Stimulated activated CD4-positive, alpha-beta T cell treated with anti-CD3 and anti-CD28 coated beads, Interleukin-4, amount 100 ng/mL, for 1 hour (primary cell): Measurements from ENCODE around the gene APOE.
A peak's percentile ranks its signal among the peaks of the same experiment; 100 is the strongest.
"Not testable (repeated sequence)": the region's sequence is repeated elsewhere in the genome, so short reads cannot be mapped to it uniquely, and the experiment has no call there.

Experiments used
- DNase-seq: peaks from one replicate; pipeline ENCODE4 v3.0.0-alpha.2; 2020

The APOE gene

DNA sequence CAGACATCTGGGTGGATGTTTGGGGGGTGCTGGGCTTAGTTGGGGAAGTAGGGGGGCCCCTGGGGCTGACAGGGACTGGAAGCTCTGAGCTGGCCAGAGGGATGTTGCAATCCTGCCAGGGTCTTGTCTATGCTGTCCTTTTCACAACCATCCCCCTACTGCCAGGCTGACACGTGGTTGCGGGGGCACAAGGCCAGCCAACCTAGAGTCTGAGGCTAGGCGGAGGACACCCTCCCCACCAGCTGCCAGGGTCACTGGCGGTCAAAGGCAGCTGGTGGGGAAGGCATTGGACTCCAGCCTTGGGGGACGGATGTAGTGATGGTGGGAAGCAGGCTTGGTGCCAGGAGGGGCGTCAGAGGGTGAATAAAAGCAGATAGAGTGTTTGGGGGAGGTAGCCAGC, 7.3 kb downstream of the APOE start:
- no peak for DNase-seq

DNA sequence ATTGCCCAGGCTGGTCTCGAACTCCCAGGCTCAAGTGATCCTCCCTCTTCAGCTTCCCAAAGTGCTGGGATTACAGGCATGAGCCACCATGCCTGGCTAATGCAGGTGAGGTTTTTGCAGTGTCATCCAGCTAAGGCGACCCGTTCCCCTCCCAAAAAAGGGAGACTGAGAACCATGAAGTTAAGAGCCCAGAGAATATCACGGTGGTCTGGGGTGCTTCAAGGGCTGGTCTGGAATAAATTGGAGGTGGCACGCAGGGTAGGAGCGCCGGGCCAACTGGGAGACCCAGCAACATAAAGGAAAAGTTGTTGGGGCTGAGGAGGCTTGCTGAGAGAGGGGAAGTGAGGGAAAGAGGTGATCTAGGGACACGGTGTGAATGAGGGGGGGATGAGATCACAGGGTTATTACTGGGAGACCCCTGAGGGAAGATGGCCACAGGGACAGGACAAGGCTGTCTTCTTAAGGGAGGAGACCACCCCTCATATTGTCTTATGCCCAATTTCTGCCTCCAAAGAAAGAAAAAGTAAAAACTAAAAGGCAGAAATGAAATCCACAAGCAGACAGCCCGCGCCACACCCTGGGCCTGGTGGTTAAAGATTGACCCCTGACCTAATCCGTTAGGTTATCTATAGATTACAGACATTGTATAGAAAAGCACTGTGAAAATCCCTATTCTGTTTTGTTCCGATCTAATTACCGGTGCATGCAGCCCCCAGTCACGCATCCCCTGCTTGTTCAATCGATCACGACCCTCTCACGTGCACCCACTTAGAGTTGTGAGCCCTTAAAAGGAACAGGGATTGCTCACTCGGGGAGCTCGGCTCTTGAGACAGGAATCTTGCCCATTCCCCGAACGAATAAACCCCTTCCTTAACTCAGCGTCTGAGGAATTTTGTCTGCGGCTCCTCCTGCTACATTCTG, 8.2 kb downstream of the APOE start:
- not testable (repeated sequence) for DNase-seq

DNA sequence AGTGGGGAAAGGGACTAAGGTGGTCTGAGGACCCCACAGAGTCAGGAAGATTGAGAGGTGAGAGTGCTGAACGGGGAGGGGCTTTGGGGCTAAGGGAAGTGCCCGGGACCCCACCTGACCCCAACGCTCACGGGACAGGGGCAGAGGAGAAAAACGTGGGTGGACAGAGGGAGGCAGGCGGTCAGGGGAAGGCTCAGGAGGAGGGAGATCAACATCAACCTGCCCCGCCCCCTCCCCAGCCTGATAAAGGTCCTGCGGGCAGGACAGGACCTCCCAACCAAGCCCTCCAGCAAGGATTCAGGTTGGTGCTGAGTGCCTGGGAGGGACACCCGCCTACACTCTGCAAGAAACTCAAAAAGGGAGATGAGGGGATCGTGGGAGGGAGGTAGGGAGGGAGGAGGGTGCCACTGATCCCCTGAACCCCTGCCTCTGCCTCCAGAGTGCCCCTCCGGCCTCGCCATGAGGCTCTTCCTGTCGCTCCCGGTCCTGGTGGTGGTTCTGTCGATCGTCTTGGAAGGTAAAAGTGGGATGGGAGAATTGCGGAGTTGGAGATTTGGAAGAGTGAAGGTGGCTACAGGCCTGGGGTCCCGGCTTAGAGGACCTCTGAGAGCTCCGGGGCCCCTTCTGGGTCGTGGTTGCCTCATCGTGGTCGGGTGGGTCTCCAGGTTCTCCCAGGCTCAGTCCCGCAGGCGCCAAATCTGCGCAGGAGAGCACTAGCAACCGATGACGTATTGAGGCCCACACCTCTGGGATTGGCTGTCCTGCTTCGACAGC, 9.0 kb downstream of the APOE start, which contains the start of gene APOC1:
Gene APOC1, plus strand, starts transcription at position 176 of the 774 bp plus-strand sequence. Its CDS starts 284 bp downstream, at position 460.
- DNase-seq: peak; percentile 72

DNA sequence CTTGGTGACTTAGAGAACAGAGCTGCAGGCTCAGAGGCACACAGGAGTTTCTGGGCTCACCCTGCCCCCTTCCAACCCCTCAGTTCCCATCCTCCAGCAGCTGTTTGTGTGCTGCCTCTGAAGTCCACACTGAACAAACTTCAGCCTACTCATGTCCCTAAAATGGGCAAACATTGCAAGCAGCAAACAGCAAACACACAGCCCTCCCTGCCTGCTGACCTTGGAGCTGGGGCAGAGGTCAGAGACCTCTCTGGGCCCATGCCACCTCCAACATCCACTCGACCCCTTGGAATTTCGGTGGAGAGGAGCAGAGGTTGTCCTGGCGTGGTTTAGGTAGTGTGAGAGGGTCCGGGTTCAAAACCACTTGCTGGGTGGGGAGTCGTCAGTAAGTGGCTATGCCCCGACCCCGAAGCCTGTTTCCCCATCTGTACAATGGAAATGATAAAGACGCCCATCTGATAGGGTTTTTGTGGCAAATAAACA, 18.7 kb downstream of the APOE start:
- DNase-seq: no peak

DNA sequence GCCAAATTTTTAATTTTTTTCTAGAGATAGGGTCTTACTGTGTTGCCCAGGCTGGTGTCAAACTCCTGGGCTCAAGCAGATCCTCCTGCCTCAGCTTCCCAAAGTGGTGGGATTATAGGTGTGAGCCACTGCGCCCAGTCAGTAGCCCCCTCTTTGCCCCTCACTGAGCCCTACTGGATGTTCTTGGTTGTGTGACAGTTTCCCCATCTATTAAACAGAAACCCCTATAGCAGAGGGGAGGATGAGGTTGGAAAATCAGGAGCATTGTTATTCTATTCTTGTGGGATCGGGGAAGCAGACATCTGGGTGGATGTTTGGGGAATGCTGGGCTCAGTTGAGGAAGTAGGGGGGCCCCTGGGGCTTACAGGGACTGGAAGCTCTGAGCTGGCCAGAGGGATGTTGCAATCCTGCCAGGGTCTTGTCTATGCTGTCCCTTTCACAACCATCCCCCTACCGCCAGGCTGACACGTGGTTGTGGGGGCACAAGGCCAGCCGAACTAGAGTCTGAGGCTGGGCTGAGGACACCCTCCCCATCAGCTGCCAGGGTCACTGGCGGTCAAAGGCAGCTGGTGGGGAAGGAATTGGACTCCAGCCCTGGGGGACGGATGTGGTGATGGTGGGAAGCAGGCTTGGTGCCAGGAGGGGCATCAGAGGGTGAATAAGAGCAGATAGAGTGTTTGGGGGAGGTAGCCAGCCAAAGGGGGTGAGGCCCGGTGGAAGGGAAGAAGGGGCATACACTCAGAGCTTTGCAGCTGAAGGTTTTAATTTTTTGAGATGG, 19.7 kb downstream of the APOE start:
- DNase-seq: no peak

DNA sequence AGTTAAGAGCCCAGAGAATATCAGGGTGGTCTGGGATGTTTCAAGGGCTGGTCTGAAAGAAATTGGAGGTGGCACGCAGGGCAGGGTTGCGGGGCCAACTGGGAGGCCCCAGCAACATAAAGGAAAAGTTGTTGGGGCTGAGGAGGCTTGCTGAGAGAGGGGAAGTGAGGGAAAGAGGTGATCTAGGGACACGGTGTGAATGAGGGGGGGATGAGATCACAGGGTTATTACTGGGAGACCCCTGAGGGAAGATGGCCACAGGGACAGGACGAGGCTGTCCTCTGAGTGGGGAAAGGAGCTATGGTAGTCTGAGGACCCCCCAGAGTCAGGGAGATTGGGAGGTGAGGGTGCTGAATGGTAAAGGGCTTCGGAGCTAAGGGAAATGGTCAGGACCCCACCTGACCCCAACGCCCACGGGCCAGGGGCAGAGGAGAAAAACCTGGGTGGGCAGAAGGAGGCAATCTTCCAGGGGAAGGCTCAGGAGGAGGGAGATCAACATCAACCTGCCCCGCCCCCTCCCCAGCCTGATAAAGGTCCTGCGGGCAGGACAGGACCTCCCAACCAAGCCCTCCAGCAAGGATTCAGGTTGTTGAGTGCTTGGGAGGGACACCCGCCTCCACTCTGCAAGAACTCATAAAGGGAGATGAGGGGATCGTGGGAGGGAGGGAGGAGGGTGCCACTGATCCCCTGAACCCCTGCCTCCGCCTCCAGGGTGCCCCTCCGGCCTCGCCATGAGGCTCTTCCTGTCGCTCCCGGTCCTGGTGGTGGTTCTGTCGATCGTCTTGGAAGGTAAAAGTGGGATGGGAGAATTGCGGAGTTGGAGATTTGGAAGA, 20.9 kb downstream of the APOE start:
- not testable (repeated sequence) for DNase-seq

DNA sequence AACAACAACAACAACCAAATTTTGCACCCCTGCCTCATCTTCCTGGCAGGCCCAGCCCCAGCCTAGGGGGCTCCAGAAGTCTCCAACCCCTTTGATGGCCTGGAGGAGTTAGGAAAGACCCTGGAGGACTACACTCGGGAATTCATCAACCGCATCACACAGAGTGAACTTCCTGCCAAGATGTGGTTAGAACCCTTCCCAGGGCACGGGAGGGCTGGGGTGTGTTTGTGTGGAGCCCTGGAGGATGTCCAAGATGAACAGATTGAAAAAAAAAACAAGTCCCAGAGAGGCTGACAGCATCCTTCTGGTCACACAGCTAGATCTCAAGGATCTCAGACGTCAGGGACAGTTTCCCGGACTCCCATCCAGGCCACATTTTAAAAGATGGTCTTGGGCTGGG, 22.1 kb downstream of the APOE start:
- DNase-seq: no peak

DNA sequence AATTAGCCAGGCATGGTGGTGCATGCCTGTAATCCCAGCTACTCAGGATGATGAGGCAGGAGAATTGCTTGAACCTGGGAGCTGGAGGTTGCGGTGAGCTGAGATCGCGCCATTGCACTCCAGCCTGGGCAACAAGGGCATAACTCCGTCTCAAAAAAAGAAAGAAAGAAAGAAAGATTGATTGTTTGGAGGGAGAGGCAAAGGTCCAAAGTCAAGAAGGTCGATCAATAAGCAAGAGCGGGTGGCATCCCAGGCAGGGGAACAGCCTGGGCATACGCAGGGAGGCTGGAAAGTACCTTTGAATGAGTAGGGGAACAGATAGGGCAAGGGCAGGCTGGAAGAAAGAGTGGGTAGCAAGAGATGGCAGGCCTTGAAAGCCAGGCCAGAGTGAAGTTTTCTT, 24.5 kb downstream of the APOE start:
- DNase-seq: no peak

DNA sequence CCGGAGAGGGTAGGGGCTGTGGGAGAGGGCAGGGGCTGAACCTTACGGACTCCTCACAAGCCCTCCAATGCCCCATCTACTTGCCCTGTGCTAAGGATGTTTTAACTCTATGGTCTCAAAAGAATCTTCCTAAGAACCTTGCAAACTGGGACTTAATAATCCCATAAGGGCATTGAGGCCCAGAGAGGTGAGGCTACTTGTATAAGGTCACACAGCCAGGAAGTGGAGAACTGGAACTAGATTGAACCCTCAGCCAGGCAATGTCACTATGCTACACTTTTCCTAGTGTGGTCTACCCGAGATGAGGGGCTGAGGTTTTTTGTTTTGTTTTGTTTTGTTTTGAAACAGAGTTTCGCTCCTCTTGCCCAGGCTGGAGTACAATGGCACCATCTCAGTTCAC, 25.9 kb downstream of the APOE start:
- DNase-seq: no peak

DNA sequence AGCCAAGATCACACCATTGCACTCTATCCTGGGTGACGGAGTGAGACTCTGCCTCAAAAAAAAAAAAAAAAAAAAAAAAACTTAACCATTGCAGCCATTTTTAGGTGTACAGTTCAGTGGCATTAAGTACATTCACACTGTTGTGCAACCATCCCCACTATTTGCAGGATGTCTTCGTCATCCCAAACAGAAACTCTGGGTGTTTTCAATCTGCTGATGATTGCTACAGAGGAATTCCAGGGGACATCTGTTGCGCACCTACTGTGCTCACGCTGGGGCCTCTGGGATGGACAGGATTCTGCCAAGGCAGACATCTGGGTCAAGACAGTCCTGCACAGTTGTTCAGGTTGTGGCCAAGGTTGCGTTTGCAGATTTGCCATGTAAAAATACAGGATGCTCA, 34.1 kb downstream of the APOE start:
- no peak for DNase-seq

DNA sequence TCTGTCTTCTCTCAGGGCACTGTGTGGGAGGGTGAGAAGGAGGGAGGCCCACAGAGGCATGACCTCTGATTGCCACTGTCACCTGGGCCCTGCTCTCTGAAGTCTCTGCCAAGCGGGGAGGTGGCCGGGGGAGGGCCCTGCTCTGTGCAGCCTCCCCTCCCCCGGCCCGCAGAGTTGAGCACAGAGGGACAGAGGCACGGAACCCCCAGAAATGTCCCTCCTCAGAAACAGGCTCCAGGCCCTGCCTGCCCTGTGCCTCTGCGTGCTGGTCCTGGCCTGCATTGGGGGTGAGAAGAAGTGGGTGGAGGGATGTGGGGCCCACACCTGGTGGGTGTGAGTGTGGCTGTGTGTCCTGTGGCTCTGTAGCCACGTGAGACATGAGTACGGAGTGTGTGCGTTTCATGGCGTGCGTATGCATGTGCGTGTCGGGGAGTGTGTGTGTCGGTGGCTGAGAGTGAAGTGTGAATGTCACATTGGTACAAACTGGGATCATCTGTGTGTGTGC, 36.5 kb downstream of the APOE start, which contains the start of gene APOC4:
Gene APOC4, plus strand, starts transcription at position 171 of the 505 bp plus-strand sequence. Its CDS starts 41 bp downstream, at position 212.
- DNase-seq: no peak

DNA sequence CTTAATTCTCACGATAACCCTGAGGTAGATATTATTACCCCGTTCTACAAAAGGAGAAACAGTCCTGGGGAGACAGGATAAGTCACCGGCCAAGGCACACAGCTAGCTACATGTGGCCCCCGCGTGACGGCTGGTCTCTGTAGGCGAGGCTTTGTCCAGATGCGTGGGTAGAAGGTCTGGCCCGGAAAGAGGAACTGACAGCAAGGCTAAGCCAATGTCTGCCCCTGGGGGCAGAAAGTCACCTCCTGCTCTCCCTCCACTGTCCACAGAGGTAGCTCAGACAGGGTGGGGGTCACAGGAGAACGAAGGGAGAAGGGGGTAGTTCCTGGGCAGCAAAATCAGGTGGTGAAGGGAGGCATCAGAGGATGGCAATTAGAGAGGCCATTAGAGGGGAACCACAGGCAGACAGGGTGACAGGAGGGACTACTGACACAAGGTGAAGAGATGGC, 38.2 kb downstream of the APOE start:
- DNase-seq: no peak

DNA sequence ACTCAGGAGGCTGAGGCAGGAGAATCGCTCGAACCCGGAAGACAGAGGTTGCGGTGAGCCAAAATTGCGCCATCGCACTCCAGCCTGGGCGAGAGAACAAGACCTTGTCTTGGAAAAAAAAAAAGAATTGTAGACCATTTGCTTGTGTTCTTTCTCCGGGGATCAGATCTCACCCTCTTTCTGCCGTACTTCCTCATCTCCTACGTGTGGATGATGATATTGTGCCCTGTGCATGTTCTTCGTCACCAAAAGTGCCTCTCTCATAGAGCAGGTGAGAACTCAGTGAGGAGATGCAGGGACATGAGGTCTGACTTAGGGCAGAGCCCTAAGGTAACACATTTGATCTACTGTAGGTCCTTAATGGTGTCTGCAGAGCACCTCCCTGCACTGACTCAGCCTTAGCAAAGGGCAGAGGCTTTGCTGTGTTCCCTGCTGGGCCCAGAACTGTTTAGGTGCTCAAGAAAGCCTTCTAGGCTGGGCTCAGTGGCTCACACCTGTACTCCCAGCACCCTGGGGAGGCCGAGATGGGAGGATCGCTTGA, 41.5 kb downstream of the APOE start:
- DNase-seq: no peak

DNA sequence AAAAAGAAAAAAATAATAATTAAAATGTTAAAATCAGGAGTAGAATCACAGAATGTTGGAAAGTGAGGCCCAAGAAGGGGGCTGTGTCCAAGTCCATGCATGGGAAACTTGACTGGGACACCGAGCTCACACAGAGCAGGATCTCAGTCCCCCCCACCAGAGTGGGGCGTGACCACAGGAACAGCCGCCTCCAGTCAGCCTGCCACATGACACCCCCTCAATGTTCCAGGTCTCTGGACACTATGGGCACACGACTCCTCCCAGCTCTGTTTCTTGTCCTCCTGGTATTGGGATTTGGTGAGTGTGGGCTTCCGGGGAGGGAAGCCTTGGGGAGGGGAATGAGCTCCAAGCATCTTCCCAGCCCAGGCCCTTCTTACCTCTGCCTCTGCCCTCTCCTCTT, 42.6 kb downstream of the APOE start:
- no peak for DNase-seq

DNA sequence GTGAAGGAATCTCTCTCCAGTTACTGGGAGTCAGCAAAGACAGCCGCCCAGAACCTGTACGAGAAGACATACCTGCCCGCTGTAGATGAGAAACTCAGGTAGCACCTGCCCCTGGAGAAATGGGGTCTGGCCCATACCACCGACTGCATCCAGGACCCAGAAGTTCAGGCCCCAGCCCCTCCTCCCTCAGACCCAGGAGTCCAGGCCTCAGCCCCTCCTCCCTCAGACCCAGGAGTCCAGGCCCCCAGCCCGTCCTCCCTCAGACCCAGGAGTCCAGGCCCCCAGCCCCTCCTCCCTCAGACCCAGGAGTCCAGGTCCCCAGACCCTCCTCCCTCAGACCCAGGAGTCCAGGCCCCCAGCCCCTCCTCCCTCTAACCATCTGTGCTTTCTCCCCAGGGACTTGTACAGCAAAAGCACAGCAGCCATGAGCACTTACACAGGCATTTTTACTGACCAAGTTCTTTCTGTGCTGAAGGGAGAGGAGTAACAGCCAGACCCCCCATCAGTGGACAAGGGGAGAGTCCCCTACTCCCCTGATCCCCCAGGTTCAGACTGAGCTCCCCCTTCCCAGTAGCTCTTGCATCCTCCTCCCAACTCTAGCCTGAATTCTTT, 43.3 kb downstream of the APOE start:
- no peak for DNase-seq

DNA sequence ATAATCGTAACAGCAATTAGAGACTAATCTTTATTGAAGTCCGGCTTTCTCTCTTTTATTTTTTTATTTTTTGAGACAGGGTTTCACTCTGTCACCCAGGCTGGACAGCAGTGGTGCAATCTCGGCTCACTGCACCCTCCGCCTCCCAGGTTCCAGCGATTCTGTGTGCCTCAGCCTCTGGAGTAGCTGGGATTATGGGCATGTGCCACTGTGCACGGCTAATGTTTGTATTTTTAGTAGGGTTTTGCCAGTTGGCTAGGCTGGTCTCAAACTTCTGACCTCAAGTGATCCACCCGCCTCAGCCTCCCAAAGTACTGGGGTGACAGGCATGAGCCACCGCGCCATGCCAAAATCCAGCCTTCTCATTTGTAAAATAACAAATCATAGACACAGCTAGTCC, 44.0 kb downstream of the APOE start:
- no peak for DNase-seq

DNA sequence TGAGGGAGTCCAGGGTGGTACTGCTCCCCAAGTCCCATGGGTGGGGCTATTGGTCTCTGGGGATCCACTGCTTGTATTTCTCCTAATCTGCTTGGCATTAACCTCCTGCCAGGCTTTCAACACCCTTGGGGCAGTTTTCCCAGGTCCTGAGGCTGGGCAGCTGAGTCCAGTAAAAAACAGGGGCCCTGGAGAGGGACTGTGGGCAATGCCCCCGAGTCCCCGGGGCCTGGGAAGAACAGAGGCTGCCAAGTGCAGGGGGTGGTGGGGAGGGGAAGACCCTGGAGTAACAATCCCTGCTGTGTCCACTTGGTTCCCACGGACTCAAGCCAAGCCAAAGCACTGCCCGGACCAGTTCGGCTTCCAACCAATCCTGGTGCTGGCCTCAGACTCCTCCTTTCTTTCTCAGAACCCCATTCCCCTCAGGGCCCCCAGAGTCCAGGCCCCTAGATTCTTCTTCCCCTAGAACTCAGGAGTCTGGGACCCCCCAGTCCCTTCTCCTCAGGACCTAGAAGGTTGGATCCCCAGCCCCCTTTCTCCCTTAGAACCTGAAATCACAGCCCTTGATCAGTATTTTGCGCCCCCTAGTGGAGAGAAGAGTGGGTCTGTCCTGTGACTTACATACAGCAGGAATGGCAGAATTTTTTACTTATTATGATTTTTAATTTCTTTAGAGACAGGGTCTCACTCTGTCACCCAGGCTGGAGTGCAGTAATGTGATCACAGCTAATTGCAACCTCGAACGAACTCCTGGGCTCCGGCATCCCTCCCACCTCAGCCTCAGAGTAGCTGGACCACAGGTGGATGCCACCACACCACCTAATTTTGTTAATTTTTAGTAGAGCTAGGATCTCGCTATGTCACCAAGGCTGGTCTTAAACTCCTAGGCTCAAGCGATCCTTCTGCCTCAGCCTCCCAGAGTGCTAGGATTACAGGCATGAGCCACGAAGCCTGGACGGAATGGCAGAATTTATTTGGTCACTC, 45.9 kb downstream of the APOE start:
- peak; percentile 29 for DNase-seq

DNA sequence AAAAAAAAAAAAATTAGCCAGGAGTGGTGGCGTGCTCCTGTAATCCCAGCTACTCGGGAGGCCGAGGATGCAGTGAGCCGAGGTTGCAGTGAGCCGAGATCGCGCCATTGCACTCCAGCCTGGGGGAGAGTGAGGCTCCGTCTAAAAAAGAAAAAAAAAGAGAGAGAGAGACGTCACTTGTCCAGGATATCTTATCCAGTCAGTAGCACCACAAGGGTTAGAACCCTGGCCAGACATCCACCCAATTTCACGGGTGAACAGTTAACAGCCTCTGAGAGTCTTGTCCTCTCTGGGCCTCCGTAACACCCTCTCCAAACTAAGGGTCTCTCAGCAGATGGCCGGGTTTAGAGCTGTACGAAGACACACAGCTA, 48.7 kb downstream of the APOE start:
- no peak for DNase-seq

DNA sequence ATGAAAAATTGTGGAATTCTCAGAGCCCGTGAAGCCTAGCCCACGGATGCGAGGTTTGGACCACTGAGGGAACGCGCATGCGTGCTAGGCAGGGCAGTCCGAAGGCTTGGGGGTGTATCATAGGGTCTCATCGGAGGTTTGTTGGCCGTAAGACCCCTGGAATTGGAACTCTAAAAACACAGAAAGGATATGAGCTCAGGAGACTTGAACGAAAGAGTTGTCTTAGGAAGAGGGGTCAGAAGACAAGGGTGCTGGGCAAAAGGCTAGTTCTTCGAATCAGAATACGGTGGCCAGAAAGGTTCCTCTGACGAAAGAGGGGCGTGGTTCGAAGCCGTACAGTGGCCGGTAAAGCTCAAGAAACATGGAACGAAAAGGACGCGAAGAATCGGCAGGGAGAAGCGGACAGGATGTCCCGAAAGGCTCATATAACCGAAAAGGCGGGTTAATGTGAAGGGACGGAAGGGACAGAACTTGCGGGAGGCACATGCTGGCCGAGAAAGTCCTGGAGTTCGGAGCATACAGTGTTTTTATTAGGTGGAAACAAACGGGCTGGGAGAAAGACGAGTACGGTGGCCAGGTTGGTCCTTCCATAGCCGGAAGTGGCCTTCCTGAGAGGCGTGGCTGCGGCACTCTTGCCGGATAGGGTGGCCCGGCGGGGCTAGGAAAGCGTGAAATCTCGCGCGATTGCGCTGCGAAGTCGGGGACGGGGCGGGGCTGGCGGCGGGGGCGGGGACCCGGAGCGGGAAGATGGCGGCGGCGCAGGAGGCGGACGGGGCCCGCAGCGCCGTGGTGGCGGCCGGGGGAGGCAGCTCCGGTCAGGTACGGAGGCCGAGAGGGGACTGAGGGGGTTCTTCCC, 49.3 kb downstream of the APOE start, which contains the start of gene CLPTM1:
Gene CLPTM1, plus strand, starts transcription at position 732 of the 856 bp plus-strand sequence. Its CDS starts 16 bp downstream, at position 748.
- DNase-seq: peak; percentile 96
